ENCODE measurements around the gene PRDM1.

DNA sequence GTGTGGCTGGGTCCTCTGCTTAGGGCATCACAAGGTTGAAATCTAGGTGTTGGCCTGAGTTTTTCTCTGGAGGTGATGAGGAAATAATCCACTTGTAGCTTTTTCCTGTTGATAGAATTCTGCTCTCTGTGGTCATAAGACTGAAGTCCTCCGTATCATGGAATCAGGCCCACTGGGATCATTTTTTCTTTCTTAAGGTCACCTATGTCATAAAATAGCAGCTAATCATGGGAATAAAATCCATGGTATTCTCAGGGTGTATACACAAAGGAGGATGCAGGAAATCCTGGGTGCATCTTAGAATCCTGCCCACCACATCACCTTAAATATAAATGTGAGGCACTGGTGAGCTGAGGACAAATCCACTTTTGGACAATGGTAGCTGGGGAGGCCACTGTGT lies 72.7 kb downstream of the PRDM1 start:
- TF ChIP-seq ZNF501 (CRISPR knock-in tag; IDR thresholded peaks at IDR 0.05) (no peak), FOXK2 (IDR thresholded peaks at IDR 0.05) (no peak), ZFP36 (IDR thresholded peaks at IDR 0.05; ENCODE audit: borderline replicate concordance, low read depth, low read length, partially characterized antibody) (no peak), BHLHE40 (IDR thresholded peaks at IDR 0.05; ENCODE audit: low read length) (no peak), ETS1 (CRISPR knock-in tag; IDR thresholded peaks at IDR 0.05) (no peak), CTCF (CRISPR knock-in tag; IDR thresholded peaks at IDR 0.05) (no peak), NAIF1 (CRISPR knock-in tag; IDR thresholded peaks at IDR 0.05; ENCODE audit: borderline replicate concordance) (no peak), SUZ12 (IDR thresholded peaks at IDR 0.05; ENCODE audit: low read depth, low read length) (no peak), ZBTB7B (CRISPR knock-in tag; IDR thresholded peaks at IDR 0.05) (no peak), SMARCC2 (IDR thresholded peaks at IDR 0.05) (no peak), RNF219 (CRISPR knock-in tag; IDR thresholded peaks at IDR 0.05) (no peak)
